Activated T-helper 17 cell treated with anti-CD3 and anti-CD28 coated beads, Interleukin-2, amount 50 U/mL, for 72 hours (primary cell): Measurements from ENCODE around the gene ITPR1. TPM values are rescaled to one million over a fixed set of nuclear protein-coding genes. Genes with fewer than 3 reads are reported as not detected.

Source experiments
- ATAC-seq: fragments of 150-1000 bp; cut with Tn5 transposase; replicated peaks from 2 replicates; pipeline ENCODE4 v1.10.0; 2021; ENCODE audit warnings: mild to moderate bottlenecking, moderate library complexity
- H3K27ac Mint-ChIP-seq: one replicate; pipeline ENCODE4 v1.8.0; 2022; ENCODE audit warnings: mixed read lengths
- H3K27me3 Mint-ChIP-seq: one replicate; pipeline ENCODE4 v1.8.0; 2022; ENCODE audit warnings: mixed read lengths
- H3K36me3 Mint-ChIP-seq: one replicate; pipeline ENCODE4 v1.8.0; 2022; ENCODE audit warnings: low read depth, mild to moderate bottlenecking, mixed read lengths
- H3K4me1 Mint-ChIP-seq: one replicate; pipeline ENCODE4 v1.8.0; 2022; ENCODE audit warnings: mixed read lengths
- H3K4me3 Mint-ChIP-seq: one replicate; pipeline ENCODE4 v1.8.0; 2022; ENCODE audit warnings: mild to moderate bottlenecking, mixed read lengths
- H3K9me3 Mint-ChIP-seq: one replicate; pipeline ENCODE4 v1.8.0; 2022; ENCODE audit warnings: mixed read lengths
- total RNA-seq, 2 donors: library from RNA; stranded (reverse); gene quantifications; one replicate each; pipeline ENCODE4 v1.2.3, GENCODE V29; 2022

ITPR1 gene
- total RNA-seq, 2 donors from 2014 or later, result 78.5 to 84.6 TPM

DNA sequence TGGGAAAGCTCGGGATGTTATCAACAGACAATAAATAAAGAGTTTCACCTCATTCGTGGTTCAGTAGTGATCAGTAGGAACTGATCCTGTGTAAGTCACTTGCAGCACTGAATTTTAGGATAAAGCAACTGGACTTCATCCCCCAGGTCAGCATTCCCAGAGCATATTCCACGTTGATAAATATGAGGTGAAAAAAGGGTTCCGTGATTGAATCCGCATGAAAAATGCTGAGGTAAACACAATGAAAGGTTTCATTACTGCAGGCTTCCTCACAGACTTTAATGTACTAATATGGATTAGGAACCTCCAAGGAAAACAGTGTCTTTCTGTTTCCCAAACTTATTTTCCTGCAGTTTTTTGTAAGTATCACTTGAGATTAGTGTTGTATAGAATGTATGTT lies 308.7 kb downstream of the ITPR1 start:
- Mint-ChIP-seq H3K4me1 (peaks cover 43% of the 10 kb centered on the region), H3K27ac (peak overlapping the region; percentile 35), H3K4me3 (no peak overlapping the region), H3K9me3 (no peaks in the 10 kb centered on the region), H3K27me3 (no peaks in the 10 kb centered on the region), H3K36me3 (peaks cover 87% of the 10 kb centered on the region)
- ATAC-seq, result no peak

DNA sequence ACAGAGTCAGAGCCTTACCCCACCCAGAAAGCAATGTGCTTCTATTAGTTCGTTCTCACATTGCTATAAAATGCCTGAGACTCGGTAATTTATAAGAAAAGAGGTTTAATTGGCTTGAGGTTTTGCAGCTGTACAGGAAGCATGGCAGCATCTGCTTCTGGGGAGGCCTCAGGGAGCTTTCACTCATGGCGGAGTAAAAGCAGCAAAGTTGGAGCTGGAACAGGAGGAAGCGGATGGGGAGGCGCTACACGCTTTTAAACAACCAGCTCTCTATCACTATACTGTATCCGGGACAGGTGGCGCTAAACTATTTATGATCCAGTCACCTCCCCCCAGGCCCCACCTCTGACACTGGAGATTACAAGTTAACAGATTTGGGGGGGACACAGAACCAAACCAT lies 309.8 kb downstream of the ITPR1 start:
- H3K27me3 Mint-ChIP-seq, result no peaks in the 10 kb centered on the region
- H3K4me1 Mint-ChIP-seq, result peaks cover 46% of the 10 kb centered on the region
- no peaks in the 10 kb centered on the region for H3K9me3 Mint-ChIP-seq
- peak overlapping the region; percentile 35 for H3K27ac Mint-ChIP-seq
- peak overlapping the region; percentile 69 for H3K4me3 Mint-ChIP-seq
- no peak for ATAC-seq
- peaks cover 88% of the 10 kb centered on the region for H3K36me3 Mint-ChIP-seq

DNA sequence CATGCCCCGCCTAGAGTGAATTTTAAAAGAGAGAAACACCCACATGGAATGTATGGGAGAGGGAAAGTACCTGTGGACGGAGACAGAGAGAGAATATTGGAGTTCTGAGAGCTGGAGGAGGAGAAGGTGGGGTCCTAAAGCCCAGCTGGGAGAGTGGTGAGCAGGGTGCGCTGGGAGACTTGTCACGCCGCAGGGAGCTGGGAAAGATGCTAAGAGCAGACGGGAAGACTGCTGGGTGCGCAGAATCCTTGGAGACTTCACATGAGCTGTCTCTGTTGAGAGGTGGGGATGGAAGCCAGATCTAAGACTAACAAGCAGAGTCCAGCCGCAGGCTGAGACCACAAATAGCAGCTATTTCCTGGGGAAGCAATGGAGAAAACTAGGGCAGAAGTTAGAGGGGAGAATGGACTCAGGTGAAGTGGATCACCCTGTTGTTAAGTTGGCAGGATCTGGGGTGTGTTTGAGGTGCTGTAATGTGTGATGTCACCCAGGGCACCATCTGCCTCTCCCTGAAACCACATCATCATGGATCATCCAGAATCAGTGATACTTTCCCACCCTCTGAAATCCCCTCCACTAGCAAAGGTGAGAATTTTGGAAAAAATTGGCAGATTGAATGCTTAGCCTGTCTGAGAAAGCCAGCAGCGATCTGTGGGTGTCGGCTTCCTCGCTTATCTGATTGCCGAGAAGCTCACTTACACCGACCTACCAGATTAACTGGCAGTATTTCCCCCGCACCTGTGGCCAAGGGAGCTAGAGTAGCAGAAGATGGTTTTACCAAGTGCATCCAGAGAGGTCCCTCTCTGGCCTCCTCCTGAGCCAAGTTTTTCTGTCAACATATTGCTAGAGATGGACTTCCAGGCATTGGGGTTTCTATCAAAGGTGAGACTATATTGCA lies 311.3 kb downstream of the ITPR1 start:
- H3K27ac Mint-ChIP-seq, result peak overlapping the region; percentile 86
- no peaks in the 10 kb centered on the region for H3K9me3 Mint-ChIP-seq
- no peaks in the 10 kb centered on the region for H3K27me3 Mint-ChIP-seq
- H3K4me1 Mint-ChIP-seq, result peaks cover 48% of the 10 kb centered on the region
- peak; percentile 43 for ATAC-seq
- H3K4me3 Mint-ChIP-seq, result peak overlapping the region; percentile 69
- H3K36me3 Mint-ChIP-seq, result peaks cover 87% of the 10 kb centered on the region

DNA sequence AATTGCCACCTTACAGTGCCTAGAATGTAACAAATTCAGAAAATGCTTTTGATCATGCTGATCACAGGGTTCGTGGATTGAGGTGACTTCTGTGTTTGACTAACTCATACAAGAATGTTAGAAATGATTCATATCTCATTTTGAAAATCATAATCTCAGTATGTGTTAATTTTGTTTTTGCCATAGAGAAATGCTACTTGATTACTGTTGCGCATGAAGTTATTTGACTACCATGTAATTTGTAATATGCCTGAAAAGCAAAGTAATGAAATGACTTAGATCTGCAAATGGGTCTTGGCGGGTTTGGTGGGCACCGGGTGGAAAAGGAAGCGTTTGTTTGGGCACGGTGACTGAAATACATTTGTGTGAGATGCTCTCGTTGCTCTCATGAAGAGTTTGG lies 312.5 kb downstream of the ITPR1 start:
- Mint-ChIP-seq H3K36me3 (peaks cover 85% of the 10 kb centered on the region), H3K27me3 (no peaks in the 10 kb centered on the region), H3K9me3 (no peaks in the 10 kb centered on the region), H3K4me1 (peaks cover 54% of the 10 kb centered on the region), H3K27ac (peak overlapping the region; percentile 86), H3K4me3 (peak overlapping the region; percentile 69)
- ATAC-seq, result peak; percentile 83

DNA sequence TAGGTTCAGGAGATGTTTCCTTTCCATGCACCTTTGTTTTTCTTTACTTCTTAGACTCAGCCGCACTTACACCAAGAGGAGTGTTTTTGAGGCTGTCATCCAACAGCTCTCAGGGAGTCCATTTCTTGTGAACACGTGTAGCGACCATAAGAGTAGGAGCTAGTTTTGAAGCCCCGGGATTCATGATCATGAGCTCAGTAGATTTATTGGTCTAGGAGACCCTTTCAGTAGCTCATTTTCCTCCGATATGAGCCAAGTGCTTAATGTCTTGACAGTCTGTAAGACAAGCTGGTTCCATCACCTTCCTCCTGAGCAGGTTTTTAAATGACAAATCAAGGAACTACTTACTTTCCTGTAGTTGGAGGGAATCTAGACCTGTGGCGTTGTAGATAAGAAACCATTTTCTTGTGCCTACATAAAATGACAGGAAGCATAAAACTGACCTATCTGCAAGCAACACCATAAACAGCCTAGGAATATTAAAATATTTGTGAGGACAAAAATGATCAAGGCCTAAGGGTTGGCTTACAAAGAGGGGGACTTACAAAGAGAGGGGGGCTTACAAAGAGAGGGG lies 313.5 kb downstream of the ITPR1 start:
- Mint-ChIP-seq H3K27ac (peak overlapping the region; percentile 86), H3K4me3 (peak overlapping the region; percentile 69), H3K9me3 (no peaks in the 10 kb centered on the region), H3K36me3 (peaks cover 86% of the 10 kb centered on the region), H3K27me3 (no peaks in the 10 kb centered on the region), H3K4me1 (peaks cover 48% of the 10 kb centered on the region)
- no peak for ATAC-seq

DNA sequence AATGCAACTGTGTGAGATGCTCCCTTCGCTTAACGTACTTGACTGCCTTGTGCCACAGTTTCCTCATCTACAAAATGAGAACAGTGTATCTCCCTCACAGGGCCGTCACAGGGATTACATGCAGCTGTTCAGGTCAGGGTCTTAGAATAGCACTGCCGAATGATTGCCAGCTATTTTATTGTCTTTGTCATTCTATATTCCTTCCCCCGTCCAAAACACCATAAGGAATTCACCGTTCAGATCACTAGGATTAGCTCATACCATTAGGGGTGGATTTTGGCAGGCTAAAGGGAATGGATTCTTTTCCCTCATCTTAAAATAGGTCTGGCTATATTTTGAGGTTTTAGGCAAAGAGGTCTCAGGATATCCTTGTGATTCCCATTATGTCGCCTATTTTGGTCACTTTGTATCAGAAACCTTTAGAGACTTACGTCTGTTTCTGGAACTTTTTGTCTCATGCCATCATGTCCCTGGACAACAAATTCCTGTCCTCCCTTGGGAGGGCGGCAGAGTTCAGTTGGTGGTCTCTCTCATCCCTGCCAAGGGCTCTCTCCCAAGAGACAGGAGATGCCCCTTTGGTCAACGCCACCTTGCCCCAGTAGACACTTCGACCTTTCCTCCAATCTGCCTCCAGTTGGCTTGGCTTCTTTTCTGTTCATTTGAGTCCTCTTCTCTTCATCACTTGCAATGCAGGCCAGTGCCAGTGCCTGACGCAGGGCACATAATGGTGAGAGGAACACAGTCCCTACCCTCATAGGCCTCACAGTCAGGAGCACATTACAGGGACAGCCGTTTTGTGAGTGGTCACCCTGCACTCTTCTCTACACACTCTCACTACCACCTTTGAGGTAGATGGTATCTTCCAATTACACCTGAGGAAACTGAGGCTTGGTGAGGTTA lies 314.5 kb downstream of the ITPR1 start:
- H3K27ac Mint-ChIP-seq, result peak overlapping the region; percentile 86
- H3K27me3 Mint-ChIP-seq, result no peaks in the 10 kb centered on the region
- H3K4me3 Mint-ChIP-seq, result peak overlapping the region; percentile 69
- ATAC-seq, result no peak
- H3K4me1 Mint-ChIP-seq, result peaks cover 42% of the 10 kb centered on the region
- no peaks in the 10 kb centered on the region for H3K9me3 Mint-ChIP-seq
- H3K36me3 Mint-ChIP-seq, result peaks cover 88% of the 10 kb centered on the region

DNA sequence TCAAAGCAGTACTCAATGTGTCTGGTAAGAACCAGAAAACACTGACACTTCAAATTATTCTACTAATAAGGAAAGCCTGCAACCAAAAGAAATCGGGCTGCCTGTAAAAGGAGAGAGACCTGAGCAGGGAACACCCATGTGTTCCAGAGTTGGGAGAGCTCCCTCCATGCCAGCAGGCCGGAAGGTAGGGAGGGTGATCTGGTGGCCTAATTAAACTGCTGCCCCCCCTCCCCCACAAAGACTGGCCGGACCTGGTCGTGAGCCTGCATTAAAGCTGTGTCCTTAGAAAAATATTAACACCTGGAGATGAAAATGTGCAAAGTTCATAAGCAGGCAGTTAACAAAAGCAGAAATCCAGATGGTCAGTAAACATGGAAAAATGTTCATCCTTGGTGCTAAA lies 315.5 kb downstream of the ITPR1 start:
- Mint-ChIP-seq H3K9me3 (no peaks in the 10 kb centered on the region), H3K4me3 (peak overlapping the region; percentile 69), H3K27ac (peak overlapping the region; percentile 86), H3K4me1 (peaks cover 43% of the 10 kb centered on the region), H3K36me3 (peaks cover 88% of the 10 kb centered on the region), H3K27me3 (no peaks in the 10 kb centered on the region)
- no peak for ATAC-seq

DNA sequence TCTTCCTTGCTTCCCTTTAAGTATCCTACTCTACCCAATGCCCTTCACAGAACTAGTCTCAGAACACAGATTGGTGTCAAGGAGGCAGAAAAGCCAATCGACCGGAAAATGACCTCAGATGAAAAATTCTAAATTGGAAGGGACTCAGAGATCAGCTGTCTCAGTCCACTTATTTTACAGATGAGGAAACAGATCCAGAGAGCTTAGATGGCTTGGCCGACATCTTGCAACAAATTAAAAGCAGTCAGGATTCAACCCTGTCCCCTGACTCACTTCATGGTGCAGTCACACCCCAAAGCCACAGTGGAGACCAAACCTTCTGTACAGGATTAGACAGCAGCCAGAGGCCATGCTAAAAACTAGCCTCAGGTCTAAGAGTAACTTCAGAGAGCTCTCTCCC lies 316.8 kb downstream of the ITPR1 start:
- H3K4me1 Mint-ChIP-seq, result peaks cover 32% of the 10 kb centered on the region
- H3K4me3 Mint-ChIP-seq, result peak overlapping the region; percentile 62
- no peaks in the 10 kb centered on the region for H3K9me3 Mint-ChIP-seq
- ATAC-seq, result peak; percentile 37
- no peaks in the 10 kb centered on the region for H3K27me3 Mint-ChIP-seq
- H3K36me3 Mint-ChIP-seq, result peaks cover 89% of the 10 kb centered on the region
- H3K27ac Mint-ChIP-seq, result peak overlapping the region; percentile 77

DNA sequence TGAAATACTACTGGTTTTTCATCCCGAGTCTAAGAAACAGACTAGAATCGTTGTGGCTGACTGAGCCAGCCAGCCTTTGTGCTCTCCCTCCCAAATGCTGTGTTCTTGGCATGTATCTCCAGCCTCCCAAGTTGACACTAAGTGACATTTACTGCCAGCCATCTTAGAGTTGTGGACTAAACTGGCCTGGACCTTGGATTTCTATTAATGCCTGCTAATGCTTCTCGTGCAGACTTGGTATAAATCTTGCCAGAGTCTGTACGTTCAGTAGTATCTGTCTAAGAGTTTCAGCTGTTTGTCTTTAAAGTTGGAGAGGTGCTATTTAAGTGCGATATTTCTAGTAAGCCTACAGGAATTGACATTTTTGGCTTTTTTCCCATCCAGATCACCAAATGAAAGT lies 319.4 kb downstream of the ITPR1 start:
- Mint-ChIP-seq H3K9me3 (no peaks in the 10 kb centered on the region), H3K27me3 (no peaks in the 10 kb centered on the region), H3K4me3 (no peak overlapping the region), H3K4me1 (peaks cover 19% of the 10 kb centered on the region), H3K27ac (no peak overlapping the region), H3K36me3 (peaks cover 94% of the 10 kb centered on the region)
- no peak for ATAC-seq

DNA sequence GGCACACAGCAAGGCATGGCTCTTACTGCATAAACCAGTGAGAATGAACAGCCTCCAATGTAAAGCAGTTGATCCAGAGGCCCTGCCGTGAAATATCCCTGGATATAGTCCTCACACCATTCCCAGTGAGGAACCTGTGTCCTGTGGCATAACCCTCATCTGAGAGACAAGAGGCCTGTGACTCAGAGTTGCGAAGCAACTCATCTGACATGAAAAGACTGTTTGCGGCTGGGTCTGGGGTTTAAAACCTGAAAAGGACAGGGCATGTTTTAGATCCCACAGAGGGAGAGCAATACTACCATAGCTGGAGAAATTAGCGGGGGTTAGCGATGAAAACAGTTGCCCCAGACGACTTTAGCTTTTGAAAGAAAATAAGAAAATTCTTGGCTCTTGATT lies 320.8 kb downstream of the ITPR1 start:
- Mint-ChIP-seq H3K4me3 (no peak overlapping the region), H3K9me3 (no peaks in the 10 kb centered on the region), H3K4me1 (peaks cover 13% of the 10 kb centered on the region), H3K27me3 (no peaks in the 10 kb centered on the region), H3K36me3 (peaks cover 94% of the 10 kb centered on the region), H3K27ac (no peak overlapping the region)
- ATAC-seq, result no peak

DNA sequence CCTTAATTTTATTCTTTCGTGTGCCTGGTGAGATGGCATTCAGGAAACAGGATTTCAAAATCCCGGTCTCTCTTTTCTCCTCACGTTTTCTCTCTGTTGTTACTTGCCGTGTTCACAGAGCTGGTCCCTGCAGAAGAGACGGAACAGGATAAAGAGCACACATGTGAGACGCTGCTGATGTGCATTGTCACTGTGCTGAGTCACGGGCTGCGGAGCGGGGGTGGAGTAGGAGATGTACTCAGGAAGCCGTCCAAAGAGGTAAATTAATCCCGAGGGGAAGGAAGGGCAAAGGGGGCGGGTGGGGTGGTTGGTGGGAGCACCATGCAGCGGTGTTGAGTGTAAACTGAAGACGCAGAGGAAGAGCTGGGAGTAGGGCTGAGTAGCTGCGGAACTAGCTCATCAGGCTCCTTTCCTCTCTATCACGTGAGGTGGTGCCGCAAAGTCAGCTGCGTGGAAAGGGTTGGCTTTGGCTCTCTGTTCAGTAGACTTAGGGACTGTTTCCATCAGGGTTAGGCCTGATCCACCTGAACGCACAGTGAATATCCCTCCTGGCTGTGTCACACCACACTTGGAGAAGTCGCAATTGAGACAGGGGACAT lies 321.3 kb downstream of the ITPR1 start:
- Mint-ChIP-seq H3K9me3 (no peaks in the 10 kb centered on the region), H3K4me1 (peaks cover 15% of the 10 kb centered on the region), H3K27ac (no peak overlapping the region), H3K27me3 (no peaks in the 10 kb centered on the region), H3K4me3 (no peak overlapping the region), H3K36me3 (peaks cover 97% of the 10 kb centered on the region)
- ATAC-seq, result no peak

DNA sequence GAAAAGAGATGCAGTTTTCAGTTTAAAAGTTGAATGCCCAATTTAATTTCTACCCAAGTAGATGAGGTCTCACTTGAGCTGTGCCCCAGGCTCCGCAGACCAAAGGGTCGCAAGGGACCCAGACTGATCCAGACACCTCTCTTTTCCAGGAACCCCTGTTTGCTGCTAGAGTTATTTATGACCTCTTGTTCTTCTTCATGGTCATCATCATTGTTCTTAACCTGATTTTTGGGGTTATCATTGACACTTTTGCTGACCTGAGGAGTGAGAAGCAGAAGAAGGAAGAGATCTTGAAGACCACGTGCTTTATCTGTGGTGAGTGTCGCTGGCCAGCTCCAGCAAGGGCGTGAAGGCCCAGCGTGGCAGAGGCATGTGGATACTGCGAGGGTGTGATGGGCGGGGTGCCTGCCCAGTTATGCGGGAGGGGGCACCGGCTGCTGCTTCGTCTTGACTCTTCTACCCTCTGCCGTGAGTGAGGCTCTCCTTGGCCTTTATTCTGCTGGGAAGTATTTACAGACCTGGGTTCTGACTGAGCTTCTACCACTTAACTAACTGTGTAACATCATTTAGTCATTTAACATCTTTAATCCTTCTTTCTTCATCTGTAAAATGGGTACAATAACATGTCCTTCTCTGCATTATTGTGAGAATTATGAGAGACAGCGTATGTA lies 321.9 kb downstream of the ITPR1 start:
- H3K4me3 Mint-ChIP-seq, result no peak overlapping the region
- H3K27ac Mint-ChIP-seq, result no peak overlapping the region
- no peaks in the 10 kb centered on the region for H3K9me3 Mint-ChIP-seq
- no peaks in the 10 kb centered on the region for H3K27me3 Mint-ChIP-seq
- ATAC-seq, result no peak
- peaks cover 15% of the 10 kb centered on the region for H3K4me1 Mint-ChIP-seq
- H3K36me3 Mint-ChIP-seq, result peaks cover 99% of the 10 kb centered on the region

DNA sequence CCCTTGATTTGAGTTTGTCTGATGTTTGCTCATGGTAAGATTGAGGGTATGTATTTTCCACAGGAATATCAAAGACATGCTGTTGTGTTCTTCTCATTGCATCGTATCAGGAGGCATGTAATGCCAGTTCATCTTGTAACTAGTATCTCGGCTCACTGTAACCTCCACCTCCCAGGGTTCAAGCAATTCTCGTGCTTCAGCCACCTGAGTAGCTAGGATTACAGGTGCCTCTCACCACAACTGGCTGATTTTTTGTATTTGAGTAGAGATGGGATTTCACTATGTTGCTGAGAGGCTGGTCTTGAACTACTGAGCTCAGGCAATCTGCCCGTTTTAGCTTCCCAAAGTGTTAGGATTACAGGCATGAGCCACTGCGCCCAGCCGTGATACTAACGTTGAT lies 323.2 kb downstream of the ITPR1 start:
- ATAC-seq, result no peak
- Mint-ChIP-seq H3K9me3 (no peaks in the 10 kb centered on the region), H3K4me1 (peaks cover 24% of the 10 kb centered on the region), H3K4me3 (no peak overlapping the region), H3K27me3 (no peaks in the 10 kb centered on the region), H3K36me3 (peaks cover 100% of the 10 kb centered on the region), H3K27ac (no peak overlapping the region)

DNA sequence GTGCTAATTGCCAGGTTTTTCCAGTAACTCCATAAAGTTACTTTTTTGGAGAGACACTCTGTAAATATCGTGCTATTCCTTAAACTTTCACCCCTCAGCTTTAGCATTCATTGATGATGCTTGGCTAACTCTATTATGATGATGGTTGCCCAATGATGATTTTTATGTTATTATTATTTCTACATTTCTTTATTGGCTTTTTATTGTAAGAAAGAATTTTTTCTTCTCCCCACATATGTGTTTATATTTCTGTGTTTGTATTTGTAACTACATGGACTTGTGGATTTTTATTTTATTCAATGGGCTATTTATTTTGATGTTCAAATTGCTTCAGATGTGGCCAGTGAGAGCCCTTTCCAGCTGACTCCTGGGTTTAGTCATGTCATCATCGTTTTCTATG lies 323.6 kb downstream of the ITPR1 start:
- peaks cover 100% of the 10 kb centered on the region for H3K36me3 Mint-ChIP-seq

More for the DNA sequence above, 323.6 kb downstream of the ITPR1 start:
- no peak overlapping the region for H3K4me3 Mint-ChIP-seq
- no peaks in the 10 kb centered on the region for H3K27me3 Mint-ChIP-seq
- ATAC-seq, result no peak
- no peak overlapping the region for H3K27ac Mint-ChIP-seq
- H3K9me3 Mint-ChIP-seq, result no peaks in the 10 kb centered on the region
- H3K4me1 Mint-ChIP-seq, result peaks cover 28% of the 10 kb centered on the region
